GM12864 (cell line): ENCODE data around the gene CTSD.

Source experiments
- DNase-seq: peaks from one replicate; pipeline ENCODE4 v3.0.0-alpha.2; 2011; ENCODE audit warnings: low read depth
- H3K4me3 ChIP-seq: 2 replicates; pipeline ENCODE4 v1.5.1; 2011; ENCODE audit warnings: mild to moderate bottlenecking, low read depth, low read length, control low read depth
- TF ChIP-seq, protein P1 (sequence below): IDR thresholded peaks from 2 replicates; pipeline ENCODE4 v1.5.1; 2011; ENCODE audit warnings: low read depth, mild to moderate bottlenecking, moderate library complexity, low read length, control low read depth, inconsistent platforms; ENCODE audit errors: missing control alignments

CTSD gene

DNA sequence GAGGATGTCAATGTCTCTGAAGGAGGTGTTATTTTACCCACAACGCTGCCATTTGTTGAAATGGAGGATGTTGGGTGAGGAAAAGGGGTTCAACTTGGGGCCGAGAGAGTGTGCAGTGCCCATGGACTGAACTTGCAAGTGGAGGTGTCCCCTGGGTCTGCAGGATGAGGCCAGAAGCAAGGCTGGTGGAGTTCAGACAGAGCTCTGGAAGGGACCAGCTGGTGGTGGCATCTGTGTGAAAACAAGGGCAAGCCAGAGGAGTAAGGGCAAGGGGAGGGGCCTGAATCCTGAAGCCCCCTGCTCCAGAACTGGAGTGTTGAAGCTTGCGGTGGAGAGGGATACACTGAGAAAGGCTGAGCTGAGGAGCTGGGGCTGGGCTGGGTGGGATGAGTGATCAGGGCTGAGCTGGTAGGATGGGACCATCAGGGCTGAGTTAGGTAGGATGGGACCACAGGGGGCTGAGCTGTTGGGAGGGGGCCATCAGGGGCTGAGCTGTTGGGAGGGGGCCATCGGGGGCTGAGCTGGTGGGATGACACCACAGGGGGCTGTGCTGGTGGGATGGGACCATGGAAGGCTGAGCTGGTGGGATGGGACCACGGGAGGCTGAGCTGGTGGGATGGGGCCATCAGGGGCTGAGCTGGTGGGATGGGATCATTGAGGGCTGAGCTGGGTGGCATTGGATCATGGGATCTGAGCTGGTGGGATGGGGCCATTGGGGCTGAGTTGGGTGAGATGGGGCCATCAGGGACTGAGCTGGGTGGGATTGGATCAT is 13.4 kb upstream of the CTSD start:
- DNase-seq: no peak
- TF ChIP-seq, protein P1, sequence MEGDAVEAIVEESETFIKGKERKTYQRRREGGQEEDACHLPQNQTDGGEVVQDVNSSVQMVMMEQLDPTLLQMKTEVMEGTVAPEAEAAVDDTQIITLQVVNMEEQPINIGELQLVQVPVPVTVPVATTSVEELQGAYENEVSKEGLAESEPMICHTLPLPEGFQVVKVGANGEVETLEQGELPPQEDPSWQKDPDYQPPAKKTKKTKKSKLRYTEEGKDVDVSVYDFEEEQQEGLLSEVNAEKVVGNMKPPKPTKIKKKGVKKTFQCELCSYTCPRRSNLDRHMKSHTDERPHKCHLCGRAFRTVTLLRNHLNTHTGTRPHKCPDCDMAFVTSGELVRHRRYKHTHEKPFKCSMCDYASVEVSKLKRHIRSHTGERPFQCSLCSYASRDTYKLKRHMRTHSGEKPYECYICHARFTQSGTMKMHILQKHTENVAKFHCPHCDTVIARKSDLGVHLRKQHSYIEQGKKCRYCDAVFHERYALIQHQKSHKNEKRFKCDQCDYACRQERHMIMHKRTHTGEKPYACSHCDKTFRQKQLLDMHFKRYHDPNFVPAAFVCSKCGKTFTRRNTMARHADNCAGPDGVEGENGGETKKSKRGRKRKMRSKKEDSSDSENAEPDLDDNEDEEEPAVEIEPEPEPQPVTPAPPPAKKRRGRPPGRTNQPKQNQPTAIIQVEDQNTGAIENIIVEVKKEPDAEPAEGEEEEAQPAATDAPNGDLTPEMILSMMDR: no peak
- no peak overlapping the region for H3K4me3 ChIP-seq

DNA sequence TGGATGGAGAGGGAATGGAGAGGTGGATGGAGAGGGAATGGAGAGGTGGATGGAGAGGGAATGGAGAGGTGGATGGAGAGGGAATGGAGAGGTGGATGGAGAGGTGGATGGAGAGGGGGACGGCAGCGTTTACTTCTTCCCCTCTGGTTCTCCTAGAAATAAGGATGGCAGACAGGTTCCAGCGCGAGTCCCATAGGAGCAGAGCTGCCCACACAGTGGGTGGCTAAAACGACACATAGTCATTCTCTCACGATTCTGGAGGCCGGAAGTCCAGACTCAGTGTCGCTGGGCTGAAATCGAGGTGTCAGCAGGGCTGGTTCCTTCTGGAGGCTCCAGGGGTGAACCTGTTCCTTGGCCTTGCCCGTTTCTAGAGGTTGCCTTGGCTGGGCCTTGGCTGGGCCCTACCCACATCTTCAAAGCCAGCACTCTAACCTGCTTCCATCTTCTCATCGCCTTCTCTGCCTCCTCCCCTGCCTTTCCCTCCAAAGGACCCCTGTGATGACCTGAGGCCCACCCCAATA is 12.7 kb upstream of the CTSD start:
- TF ChIP-seq, protein P1: no peak
- H3K4me3 ChIP-seq: no peak overlapping the region
- no peak for DNase-seq

DNA sequence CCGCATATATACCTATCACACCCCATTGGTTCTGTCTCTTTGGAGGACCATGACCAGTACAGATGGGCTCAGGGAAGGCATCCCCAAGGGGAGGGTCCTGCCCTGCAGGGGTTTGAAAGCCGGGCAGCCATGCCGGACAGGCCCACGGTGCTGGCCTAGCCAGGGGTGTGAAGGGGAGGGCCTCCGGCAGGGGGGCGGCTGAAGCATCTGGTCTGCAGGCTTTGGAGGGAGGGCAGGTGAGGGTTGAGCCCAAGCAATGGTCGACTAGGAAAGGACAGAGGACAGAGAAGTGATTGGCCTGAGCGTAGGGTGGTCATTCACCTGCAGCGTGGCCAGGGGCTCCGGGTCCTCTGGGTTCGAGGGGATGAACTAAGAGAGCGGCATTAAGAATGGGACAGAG is 11.2 kb upstream of the CTSD start:
- DNase-seq: no peak
- TF ChIP-seq, protein P1: no peak
- no peak overlapping the region for H3K4me3 ChIP-seq

DNA sequence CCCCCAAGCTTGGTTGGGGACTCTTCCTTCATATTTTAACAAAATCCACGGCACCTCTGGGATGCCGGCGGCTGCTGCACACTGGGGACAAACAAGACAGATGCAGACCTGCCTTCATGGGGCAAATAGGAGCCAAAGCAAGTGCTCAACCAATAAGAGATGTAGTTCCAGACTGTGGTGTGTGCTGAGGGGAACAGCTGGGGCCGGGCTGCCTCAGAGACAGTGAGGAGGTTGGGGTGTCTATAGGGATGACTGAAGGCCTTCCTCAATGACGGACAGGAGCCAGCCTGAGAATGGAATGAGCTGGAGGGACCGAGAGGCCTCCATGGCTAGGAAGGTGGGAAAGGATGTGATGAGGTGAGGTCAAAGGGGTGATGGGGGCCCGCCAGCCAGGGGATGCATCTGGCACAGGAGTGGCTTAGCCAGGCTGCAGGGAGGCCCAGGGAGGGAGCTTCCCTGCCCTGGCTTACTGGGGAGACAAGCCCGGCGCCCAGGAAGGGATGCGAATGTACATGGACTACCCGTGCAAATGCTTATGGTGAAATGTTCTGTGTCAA is 10.3 kb upstream of the CTSD start:
- TF ChIP-seq, protein P1: no peak
- H3K4me3 ChIP-seq: no peak overlapping the region
- no peak for DNase-seq

DNA sequence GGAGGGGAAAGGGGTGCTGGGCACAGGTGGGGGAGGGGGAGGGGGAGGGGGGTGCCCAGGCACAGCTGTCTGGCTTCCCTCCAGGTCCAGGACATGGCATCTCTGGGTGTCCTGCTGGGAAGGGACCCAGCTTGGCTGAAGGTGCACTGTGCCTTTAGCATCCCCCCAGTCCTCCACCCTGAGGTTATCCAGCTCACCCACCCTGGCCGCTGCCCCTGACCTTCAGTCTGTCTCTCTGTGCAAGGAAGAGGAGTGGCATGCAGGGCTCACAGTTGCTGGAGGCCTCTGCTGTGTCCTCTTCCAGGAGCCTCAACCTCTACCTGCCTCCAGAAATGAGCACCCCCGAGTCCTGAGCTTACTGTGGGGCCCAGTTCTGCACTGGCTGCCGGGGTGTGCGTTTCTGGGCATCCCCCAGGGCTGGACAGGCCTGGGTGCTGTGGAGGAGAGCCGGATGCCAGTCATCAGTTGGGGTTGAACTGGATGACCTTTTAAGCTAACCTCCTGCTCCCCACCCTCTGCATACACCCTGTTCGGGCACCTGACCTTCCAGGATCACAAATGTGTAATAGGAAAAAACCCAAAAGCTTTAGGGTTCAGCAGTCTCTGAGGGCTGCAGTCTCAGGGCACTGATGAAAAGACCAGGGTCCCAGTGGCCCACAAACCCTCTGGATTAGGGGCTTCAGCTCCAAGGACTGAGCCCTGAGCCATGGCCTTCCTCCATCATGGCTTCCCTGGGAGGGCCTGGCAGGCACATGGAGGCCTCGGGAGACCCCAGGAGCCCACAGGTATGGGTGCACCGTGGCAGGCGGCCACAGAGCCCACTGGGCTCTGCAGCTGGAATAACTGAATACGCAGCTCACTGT is 9.6 kb upstream of the CTSD start:
- H3K4me3 ChIP-seq: no peak overlapping the region
- TF ChIP-seq, protein P1: no peak
- DNase-seq: no peak

DNA sequence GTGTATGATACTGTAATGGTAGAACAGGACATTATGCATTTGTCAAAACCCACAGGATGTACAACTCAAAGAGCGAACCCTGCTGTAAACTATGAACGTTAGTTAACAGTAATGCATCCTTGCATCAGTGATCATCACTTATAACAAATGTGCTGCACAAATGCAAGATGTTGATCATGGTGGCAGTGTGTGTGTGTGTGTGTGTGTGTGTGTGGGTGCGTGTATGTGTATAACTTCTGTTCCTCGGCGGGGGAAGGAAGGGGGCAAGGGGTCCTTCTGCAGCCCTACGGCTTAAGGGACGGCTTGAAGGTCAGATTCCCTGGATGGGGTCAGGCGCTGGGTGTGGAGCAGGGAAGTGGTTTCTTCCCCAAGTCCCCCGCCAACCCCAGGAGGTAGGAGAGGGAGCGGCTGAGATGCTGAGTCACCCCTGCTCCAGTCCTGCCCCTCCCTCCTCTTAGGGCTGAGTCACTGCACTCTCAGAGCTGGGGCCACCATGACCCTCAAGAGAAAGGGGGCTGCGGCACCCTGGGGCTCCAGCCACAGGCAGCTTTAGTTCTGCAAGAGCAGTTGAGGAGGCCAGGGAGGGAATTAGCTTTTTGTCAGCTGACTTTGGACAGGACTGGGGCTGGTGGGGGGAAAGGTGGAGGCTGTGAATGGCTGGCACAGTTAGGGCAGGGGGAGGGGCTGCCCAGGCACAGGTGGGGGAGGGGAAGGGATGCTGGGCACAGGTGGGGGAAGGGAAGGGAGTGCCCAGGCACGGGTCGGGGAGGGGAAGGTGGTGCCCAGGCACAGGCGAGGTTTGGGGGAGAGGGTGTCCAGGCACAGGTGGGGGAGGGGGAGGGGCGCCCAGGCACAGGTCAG is 8.8 kb upstream of the CTSD start:
- DNase-seq: no peak
- no peak overlapping the region for H3K4me3 ChIP-seq
- TF ChIP-seq, protein P1: no peak
